ENCODE results near the gene CLDN4.
"Not testable (repeated sequence)": the region's sequence is repeated elsewhere in the genome, so short reads cannot be mapped to it uniquely, and the experiment has no call there.

CLDN4 gene

DNA sequence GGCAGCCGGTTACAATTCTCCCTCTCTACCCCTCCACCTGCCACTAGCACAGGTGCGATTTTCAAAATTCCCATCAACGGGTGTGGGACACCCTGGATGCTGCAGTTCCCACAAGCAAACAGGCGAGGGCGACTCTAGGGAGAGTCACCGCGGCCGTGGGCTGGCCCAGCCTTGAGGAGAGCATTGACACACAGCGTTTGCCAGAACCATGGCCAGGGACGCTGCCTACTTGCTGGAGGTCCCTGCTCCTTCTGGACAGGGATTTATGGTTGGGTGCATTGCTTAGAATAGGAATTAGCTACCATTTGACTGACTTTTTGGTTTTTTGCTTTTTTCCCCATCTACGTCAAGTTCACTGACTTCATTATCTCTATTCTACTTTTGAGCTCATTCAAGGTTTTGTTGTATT is 19.0 kb upstream of the CLDN4 start:
- Mint-ChIP-seq H3K4me1 (ENCODE audit: low read depth in 2 of 2) (no peaks in the 10 kb centered on the region), H3K4me3 (no peak overlapping the region), H3K9me3 (no peaks in the 10 kb centered on the region), H3K27ac (no peak overlapping the region), H3K36me3 (ENCODE audit: insufficient read depth) (no peaks in the 10 kb centered on the region), H3K27me3 (peaks cover 22 to 43% of the 10 kb centered on the region in 2 donors)
- ATAC-seq (replicated peaks) (peak; percentile 70), DNase-seq (peak; percentile 23 to 27 (median 24))

DNA sequence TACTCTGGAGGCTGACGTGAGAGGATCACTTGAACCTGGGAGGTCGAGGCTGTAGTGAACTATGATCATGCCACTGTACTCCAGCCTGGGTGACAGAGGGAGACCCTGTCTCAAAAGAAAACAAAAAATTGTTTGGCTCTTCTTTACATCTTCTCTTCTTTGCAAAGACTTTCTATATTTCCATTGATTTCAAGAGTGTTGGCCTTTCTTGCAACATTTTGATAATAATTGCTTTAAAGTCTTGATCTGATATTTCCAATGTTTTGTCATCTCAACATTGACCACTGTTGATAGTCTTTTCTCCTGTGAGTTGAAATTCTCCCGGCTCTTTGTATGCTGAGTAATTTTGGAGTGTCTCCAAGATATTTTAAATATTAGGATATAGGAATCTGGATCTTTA is 17.8 kb upstream of the CLDN4 start:
- Mint-ChIP-seq H3K36me3 (ENCODE audit: insufficient read depth) (no peaks in the 10 kb centered on the region), H3K4me3 (no peak overlapping the region), H3K27me3 (peaks cover 28 to 55% of the 10 kb centered on the region in 2 donors), H3K9me3 (no peaks in the 10 kb centered on the region), H3K27ac (no peak overlapping the region), H3K4me1 (ENCODE audit: low read depth in 2 of 2) (no peaks in the 10 kb centered on the region)
- DNase-seq (no peak), ATAC-seq (replicated peaks) (no peak)

- H3K9me3 Mint-ChIP-seq: no peaks in the 10 kb centered on the region
- H3K27me3 Mint-ChIP-seq: peaks cover 34 to 69% of the 10 kb centered on the region in 2 donors
- no peak for DNase-seq
- H3K27ac Mint-ChIP-seq: no peak overlapping the region
- no peaks in the 10 kb centered on the region for H3K36me3 Mint-ChIP-seq (ENCODE audit: insufficient read depth)
- no peak for ATAC-seq (replicated peaks)
- H3K4me1 Mint-ChIP-seq (ENCODE audit: low read depth in 2 of 2): no peaks in the 10 kb centered on the region
- no peak overlapping the region for H3K4me3 Mint-ChIP-seq
These were observed 15.4 kb upstream of the CLDN4 start for GRCh38 chr7:73815436-73815835.

- peaks cover 32 to 70% of the 10 kb centered on the region in 2 donors for H3K27me3 Mint-ChIP-seq
- H3K9me3 Mint-ChIP-seq: no peaks in the 10 kb centered on the region
- H3K4me1 Mint-ChIP-seq (ENCODE audit: low read depth in 2 of 2): no peaks in the 10 kb centered on the region
- DNase-seq (no peak), ATAC-seq (replicated peaks) (no peak)
- H3K4me3 Mint-ChIP-seq: no peak overlapping the region
- no peak overlapping the region for H3K27ac Mint-ChIP-seq
- no peaks in the 10 kb centered on the region for H3K36me3 Mint-ChIP-seq (ENCODE audit: insufficient read depth)
These were observed 13.7 kb upstream of the CLDN4 start for GRCh38 chr7:73817121-73817520.

GRCh38 chr7:73820013-73820412 is 10.8 kb upstream of the CLDN4 start:
- DNase-seq (no peak), ATAC-seq (replicated peaks) (no peak)
- H3K27me3 Mint-ChIP-seq: peaks cover 41 to 70% of the 10 kb centered on the region in 2 donors
- H3K9me3 Mint-ChIP-seq: no peaks in the 10 kb centered on the region
- H3K4me1 Mint-ChIP-seq (ENCODE audit: low read depth in 2 of 2): no peaks in the 10 kb centered on the region
- H3K36me3 Mint-ChIP-seq (ENCODE audit: insufficient read depth): no peaks in the 10 kb centered on the region
- H3K4me3 Mint-ChIP-seq: no peak overlapping the region
- no peak overlapping the region for H3K27ac Mint-ChIP-seq

DNA sequence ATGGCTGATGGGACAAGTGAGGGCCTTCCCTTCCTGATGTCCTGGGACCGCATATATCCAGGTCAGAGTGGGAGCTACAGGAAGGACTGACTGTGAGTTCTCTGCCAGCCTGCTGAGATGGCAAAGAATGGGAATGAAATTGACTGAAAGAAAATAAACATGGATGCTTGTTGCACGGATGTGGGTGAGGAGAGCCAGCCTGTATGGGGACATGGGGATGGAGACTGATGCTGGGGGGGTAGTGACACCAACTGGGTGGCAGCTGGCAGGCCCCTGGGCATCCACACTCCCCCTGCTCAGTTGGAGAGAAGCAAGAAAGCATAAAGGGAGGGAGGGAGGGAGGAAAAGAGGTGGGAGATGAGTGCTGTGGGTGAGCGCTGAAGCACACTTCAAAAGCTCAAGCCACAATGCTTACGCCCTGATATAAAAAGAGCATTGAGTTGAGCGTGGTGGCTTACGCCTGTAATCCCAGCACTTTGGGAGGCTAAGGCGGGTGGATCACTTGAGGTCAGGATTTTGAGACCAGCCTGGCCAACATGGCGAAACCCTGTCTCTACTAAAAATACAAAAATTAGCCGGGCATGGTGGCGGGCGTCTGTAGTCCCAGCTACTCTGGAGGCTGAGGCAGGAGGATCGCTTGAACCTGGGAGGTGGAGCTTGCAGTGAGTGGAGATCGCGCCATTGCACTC is 9.1 kb upstream of the CLDN4 start:
- H3K27ac Mint-ChIP-seq; H3K4me3 Mint-ChIP-seq; DNase-seq; H3K36me3 Mint-ChIP-seq (ENCODE audit: insufficient read depth); H3K9me3 Mint-ChIP-seq; H3K4me1 Mint-ChIP-seq (ENCODE audit: low read depth in 2 of 2); ATAC-seq (replicated peaks): not testable (repeated sequence)
- H3K27me3 Mint-ChIP-seq: peaks cover 43 to 70% of the 10 kb centered on the region in 2 donors

- ATAC-seq (replicated peaks) (no peak), DNase-seq (no peak)
- Mint-ChIP-seq H3K27ac (no peak overlapping the region), H3K36me3 (ENCODE audit: insufficient read depth) (no peaks in the 10 kb centered on the region), H3K4me1 (ENCODE audit: low read depth in 2 of 2) (peaks cover 11 to 12% of the 10 kb centered on the region in 2 donors), H3K4me3 (no peak overlapping the region), H3K9me3 (no peaks in the 10 kb centered on the region), H3K27me3 (peaks cover 41 to 70% of the 10 kb centered on the region in 2 donors)
These were observed 8.2 kb upstream of the CLDN4 start for GRCh38 chr7:73822319-73823173.

DNA sequence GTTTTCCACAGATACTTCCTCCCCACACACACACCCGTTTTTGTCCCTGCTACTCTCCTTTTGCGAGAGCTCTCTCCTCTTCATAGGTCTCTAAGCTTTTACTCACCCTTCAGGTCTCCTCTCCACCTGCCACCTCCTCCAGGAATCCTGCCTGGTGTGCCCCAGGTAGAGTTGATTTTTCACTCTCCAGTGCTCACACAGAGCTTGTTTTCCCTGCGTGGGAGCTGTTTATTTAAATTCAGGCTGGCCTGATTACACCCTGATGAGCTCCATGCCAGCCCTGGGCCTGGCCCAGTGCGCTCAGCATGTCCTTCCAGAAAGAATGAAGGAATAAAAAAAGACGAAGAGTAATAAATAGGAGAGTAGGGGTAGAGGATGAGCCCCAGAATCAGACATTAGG is 7.5 kb upstream of the CLDN4 start:
- H3K4me3 Mint-ChIP-seq: no peak overlapping the region
- DNase-seq (no peak), ATAC-seq (replicated peaks) (no peak)
- no peak overlapping the region for H3K27ac Mint-ChIP-seq
- H3K27me3 Mint-ChIP-seq: peaks cover 44 to 65% of the 10 kb centered on the region in 2 donors
- H3K9me3 Mint-ChIP-seq: no peaks in the 10 kb centered on the region
- H3K36me3 Mint-ChIP-seq (ENCODE audit: insufficient read depth): no peaks in the 10 kb centered on the region
- H3K4me1 Mint-ChIP-seq (ENCODE audit: low read depth in 2 of 2): peaks cover 16 to 18% of the 10 kb centered on the region in 2 donors

DNA sequence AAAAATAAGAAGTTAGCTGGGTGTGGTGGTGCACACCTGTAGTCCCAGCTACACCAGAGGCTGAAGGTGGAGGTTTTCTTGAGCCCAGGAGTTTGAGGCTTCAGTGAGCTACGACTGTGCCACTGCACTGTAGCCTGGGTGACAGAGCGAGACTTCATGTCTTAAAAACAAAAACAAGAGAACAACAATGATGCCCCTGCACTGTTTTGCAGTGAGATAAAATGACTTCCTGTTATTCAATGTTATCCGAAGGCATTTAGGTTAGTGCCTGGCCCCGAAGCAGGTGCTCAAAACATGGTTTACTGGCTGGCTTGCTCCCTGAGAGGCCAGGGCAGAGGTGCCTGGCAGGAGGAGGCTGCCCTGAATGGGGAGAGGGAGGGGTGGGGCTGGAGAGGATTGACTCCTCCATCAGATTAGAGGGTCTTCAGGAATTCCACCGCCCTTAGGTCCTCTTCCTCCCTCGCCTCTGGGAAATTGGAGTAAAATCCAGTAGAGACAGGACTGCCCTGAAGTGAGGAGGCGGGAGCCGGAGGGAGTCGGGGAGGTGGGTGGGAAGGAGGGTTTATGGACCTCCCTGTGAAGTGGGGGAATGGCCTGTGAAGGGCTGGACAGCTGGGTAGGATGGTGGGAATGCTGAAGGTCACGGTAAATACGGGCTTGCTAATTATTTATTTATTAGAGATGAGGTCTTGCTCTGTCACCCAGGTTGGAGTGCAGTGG is 6.8 kb upstream of the CLDN4 start:
- H3K36me3 Mint-ChIP-seq (ENCODE audit: insufficient read depth): no peaks in the 10 kb centered on the region
- H3K4me3 Mint-ChIP-seq: no peak overlapping the region
- peaks cover 23% of the 10 kb centered on the region in 2 donors for H3K4me1 Mint-ChIP-seq (ENCODE audit: low read depth in 2 of 2)
- H3K27ac Mint-ChIP-seq: no peak overlapping the region
- ATAC-seq (replicated peaks): no peak
- no peaks in the 10 kb centered on the region for H3K9me3 Mint-ChIP-seq
- peaks cover 51 to 70% of the 10 kb centered on the region in 2 donors for H3K27me3 Mint-ChIP-seq
- no peak for DNase-seq

- ATAC-seq (replicated peaks) (no peak), DNase-seq (no peak)
- H3K9me3 Mint-ChIP-seq: no peaks in the 10 kb centered on the region
- peaks cover 24% of the 10 kb centered on the region in 2 donors for H3K4me1 Mint-ChIP-seq (ENCODE audit: low read depth in 2 of 2)
- no peaks in the 10 kb centered on the region for H3K36me3 Mint-ChIP-seq (ENCODE audit: insufficient read depth)
- H3K4me3 Mint-ChIP-seq: no peak overlapping the region
- H3K27me3 Mint-ChIP-seq: peaks cover 55 to 73% of the 10 kb centered on the region in 2 donors
- H3K27ac Mint-ChIP-seq: peak overlapping the region in 1 of 2 donors; percentile 30
These were observed 5.8 kb upstream of the CLDN4 start for GRCh38 chr7:73824986-73825385.

GRCh38 chr7:73827567-73828106 is 3.2 kb upstream of the CLDN4 start:
- peaks cover 24% of the 10 kb centered on the region in 2 donors for H3K4me1 Mint-ChIP-seq (ENCODE audit: low read depth in 2 of 2)
- peak overlapping the region; percentile 15 to 74 for H3K27ac Mint-ChIP-seq
- H3K9me3 Mint-ChIP-seq: no peaks in the 10 kb centered on the region
- ATAC-seq (replicated peaks) (no peak), DNase-seq (no peak)
- H3K36me3 Mint-ChIP-seq (ENCODE audit: insufficient read depth): no peaks in the 10 kb centered on the region
- H3K27me3 Mint-ChIP-seq: peaks cover 51 to 64% of the 10 kb centered on the region in 2 donors
- peak overlapping the region in 1 of 2 donors; percentile 38 for H3K4me3 Mint-ChIP-seq

DNA sequence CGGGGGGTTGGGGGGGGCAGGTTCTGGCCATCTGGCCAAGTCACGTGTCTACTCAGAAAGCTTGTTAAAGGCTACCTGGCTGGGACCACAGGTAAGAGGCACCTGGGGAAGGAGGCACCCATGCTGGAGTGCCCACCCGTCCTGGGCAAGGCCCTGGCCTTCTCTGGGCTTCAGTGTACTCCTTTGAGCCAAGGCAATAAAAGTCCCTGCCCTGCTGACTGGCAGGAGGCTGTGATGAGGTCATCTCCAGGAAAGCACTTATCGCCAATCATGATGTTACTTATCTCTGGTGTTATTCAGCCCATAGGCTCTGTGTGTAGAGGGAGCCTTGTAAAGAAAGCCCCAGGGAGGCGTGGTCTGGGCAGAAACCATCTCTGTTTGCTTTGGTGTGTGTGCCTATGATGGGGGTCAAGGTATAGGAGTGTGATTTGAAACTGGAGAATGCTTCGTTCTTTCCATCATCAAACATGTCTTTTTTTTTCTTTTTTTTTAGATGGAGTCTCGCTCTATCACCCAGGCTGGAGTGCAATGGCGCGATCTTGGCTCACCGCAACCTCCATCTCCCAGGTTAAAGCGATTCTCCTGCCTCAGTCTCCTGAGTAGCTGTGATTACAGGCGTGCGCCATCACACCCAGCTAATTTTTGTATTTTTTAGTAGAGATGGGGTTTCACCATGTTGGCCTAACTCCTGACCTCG is 2.5 kb upstream of the CLDN4 start:
- peak overlapping the region in 1 of 2 donors; percentile 38 for H3K4me3 Mint-ChIP-seq
- H3K27me3 Mint-ChIP-seq: peaks cover 46 to 58% of the 10 kb centered on the region in 2 donors
- ATAC-seq (replicated peaks): peak; percentile 46
- DNase-seq: no peak
- peaks cover 24% of the 10 kb centered on the region in 2 donors for H3K4me1 Mint-ChIP-seq (ENCODE audit: low read depth in 2 of 2)
- H3K27ac Mint-ChIP-seq: peak overlapping the region in 1 of 2 donors; percentile 12
- H3K36me3 Mint-ChIP-seq (ENCODE audit: insufficient read depth): no peaks in the 10 kb centered on the region
- H3K9me3 Mint-ChIP-seq: no peaks in the 10 kb centered on the region

DNA sequence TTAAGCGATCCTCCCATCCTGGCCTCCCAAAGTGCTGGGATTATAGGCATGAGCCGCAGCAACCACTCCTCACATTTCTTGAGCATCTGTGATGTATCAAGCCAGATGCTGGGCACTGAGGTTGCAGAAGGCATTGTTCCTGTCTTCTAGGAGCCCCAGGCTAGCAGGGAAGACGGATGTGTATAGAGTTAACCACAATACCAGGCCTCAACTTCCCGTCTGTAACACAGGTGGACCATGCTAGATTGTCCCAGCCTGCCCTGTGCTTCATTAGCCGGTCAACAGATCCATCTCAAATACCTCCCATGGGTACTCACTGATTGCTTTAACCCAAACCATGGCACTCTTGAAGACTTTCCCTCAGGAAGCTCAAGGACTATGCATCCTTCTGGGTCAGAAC is 1.8 kb upstream of the CLDN4 start:
- ATAC-seq (replicated peaks): no peak
- DNase-seq: no peak
- peaks cover 24% of the 10 kb centered on the region in 2 donors for H3K4me1 Mint-ChIP-seq (ENCODE audit: low read depth in 2 of 2)
- H3K4me3 Mint-ChIP-seq: peak overlapping the region in 1 of 2 donors; percentile 8
- no peaks in the 10 kb centered on the region for H3K9me3 Mint-ChIP-seq
- H3K36me3 Mint-ChIP-seq (ENCODE audit: insufficient read depth): no peaks in the 10 kb centered on the region
- no peak overlapping the region for H3K27ac Mint-ChIP-seq
- H3K27me3 Mint-ChIP-seq: peaks cover 42 to 58% of the 10 kb centered on the region in 2 donors

Data from effector memory CD8-positive, alpha-beta T cell (primary cell).